Upper lobe of left lung (tissue), 6 donors: ENCODE measurements around the gene GLRA2. TPM values are rescaled to one million over a fixed set of nuclear protein-coding genes. Genes with fewer than 3 reads are reported as not detected.

Experiments used
- ATAC-seq, 2 donors: fragments of 200-7000 bp; cut with Tn5 transposase; one replicate each; pipeline ENCODE4 v1.9.1; 2022; ENCODE audit warnings: mild to moderate bottlenecking in 2 of 2, moderate library complexity in 2 of 2; ENCODE audit not compliant: low FRiP score in 2 of 2
- DNase-seq, 2 donors: peaks; one replicate each; pipeline ENCODE4 v3.0.0-alpha.2; 2019 to 2020
- H3K27ac ChIP-seq, 4 donors: fragments of 200-600 bp; sonication (generic); one replicate each; pipeline ENCODE4 v1.5.1; 2016 to 2019
- H3K27me3 ChIP-seq, 4 donors: fragments of 200-600 bp; sonication (generic); one replicate each; pipeline ENCODE4 v1.5.1; 2017 to 2019
- H3K36me3 ChIP-seq, 4 donors: fragments of 200-600 bp; sonication (generic); one replicate each; pipeline ENCODE4 v1.5.1; 2016 to 2019
- H3K4me1 ChIP-seq, 4 donors: fragments of 200-600 bp; sonication (generic); one replicate each; pipeline ENCODE4 v1.5.1; 2018 to 2019
- H3K4me3 ChIP-seq, 4 donors: fragments of 200-600 bp; sonication (generic); one replicate each; pipeline ENCODE4 v1.5.1; 2017 to 2019; ENCODE audit warnings: mild to moderate bottlenecking in 2 of 4, moderate library complexity in 1 of 4
- H3K9me3 ChIP-seq, 4 donors: fragments of 200-600 bp; sonication (generic); one replicate each; pipeline ENCODE4 v1.5.1; 2018 to 2019
- EP300 ChIP-seq, 4 donors: sonication (generic); formaldehyde crosslinking; IDR thresholded peaks; one replicate each; pipeline ENCODE4 v1.5.1; 2017; ENCODE audit warnings: antibody characterized with exemption in 4 of 4, control low read depth in 2 of 4
- POLR2A ChIP-seq, 4 donors: fragments of 450-650 bp; IDR thresholded peaks; one replicate each; pipeline ENCODE4 v1.5.1; 2016 to 2017; ENCODE audit warnings: antibody characterized with exemption in 4 of 4, mild to moderate bottlenecking in 2 of 4
- POLR2AphosphoS5 ChIP-seq, 2 donors: sonication (generic); formaldehyde crosslinking; IDR thresholded peaks; one replicate each; pipeline ENCODE4 v1.5.1; 2017; ENCODE audit warnings: antibody characterized with exemption in 2 of 2
- WGBS, 2 donors: methylation state at CpG; one replicate each; pipeline ENCODE4 v1.1.5; 2017 to 2018; 5-methylcytosine and 5-hydroxymethylcytosine counted together
- total RNA-seq, 6 donors: library from RNA; depleted of rRNA in 4 of 6; stranded (reverse); fragments of >200 nt in 4 of 6; gene quantifications; one replicate each; pipeline versions ENCODE4 v1.1.0 to v1.2.1, GENCODE V29; 2016 to 2021
- TF ChIP-seq, protein P1 (sequence below), 6 experiments: fragments of 450-650 bp in 4 of 6; fragments of 200-600 bp in 2 of 6; sonication (generic) in 2 of 6; IDR thresholded peaks; one replicate each; pipeline ENCODE4 v1.5.1; 2016 to 2019; ENCODE audit warnings: antibody characterized with exemption in 6 of 6
- donor health status: DM: no; HTN: no; CAD: no; lungs with moderate emphysema.
- donor health status: DM: no; HTN: yes; CAD: no; lungs with severe emphysema.

The GLRA2 gene
- total RNA-seq, 6 donors from 2014 or later, result not detected

DNA sequence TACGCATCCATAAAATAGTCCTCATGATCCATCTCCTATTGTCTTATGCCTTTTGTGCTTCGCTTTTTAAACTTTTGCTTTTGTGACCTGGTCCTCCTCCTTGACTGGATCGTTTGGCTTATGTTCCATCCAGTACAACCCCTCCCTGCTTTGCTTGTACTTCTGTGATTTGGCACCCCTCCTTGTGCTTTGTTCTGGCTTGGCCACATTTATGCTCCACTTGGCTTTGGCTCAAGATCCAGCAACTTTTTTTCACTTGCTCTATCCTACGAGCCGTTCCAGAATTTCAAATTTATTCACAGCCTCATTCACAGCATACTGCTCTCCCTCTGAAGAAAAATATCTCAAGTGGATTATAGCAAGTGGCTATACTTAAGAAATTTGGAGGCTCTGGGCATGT is 28.0 kb upstream of the GLRA2 start:
- H3K4me1 ChIP-seq, result peaks cover 0 to 3% (median 0%) of the 10 kb centered on the region in 4 donors
- H3K27ac ChIP-seq, result no peak overlapping the region
- H3K36me3 ChIP-seq, result no peaks in the 10 kb centered on the region
- no peak overlapping the region for H3K4me3 ChIP-seq
- no peaks in the 10 kb centered on the region for H3K27me3 ChIP-seq
- H3K9me3 ChIP-seq, result no peaks in the 10 kb centered on the region
- no peak for TF ChIP-seq EP300 (IDR thresholded peaks at IDR 0.05)
- no peak for TF ChIP-seq POLR2A (IDR thresholded peaks at IDR 0.05)
- TF ChIP-seq, protein P1, sequence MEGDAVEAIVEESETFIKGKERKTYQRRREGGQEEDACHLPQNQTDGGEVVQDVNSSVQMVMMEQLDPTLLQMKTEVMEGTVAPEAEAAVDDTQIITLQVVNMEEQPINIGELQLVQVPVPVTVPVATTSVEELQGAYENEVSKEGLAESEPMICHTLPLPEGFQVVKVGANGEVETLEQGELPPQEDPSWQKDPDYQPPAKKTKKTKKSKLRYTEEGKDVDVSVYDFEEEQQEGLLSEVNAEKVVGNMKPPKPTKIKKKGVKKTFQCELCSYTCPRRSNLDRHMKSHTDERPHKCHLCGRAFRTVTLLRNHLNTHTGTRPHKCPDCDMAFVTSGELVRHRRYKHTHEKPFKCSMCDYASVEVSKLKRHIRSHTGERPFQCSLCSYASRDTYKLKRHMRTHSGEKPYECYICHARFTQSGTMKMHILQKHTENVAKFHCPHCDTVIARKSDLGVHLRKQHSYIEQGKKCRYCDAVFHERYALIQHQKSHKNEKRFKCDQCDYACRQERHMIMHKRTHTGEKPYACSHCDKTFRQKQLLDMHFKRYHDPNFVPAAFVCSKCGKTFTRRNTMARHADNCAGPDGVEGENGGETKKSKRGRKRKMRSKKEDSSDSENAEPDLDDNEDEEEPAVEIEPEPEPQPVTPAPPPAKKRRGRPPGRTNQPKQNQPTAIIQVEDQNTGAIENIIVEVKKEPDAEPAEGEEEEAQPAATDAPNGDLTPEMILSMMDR (IDR thresholded peaks at IDR 0.05), result no peak
- no peak for TF ChIP-seq POLR2AphosphoS5 (IDR thresholded peaks at IDR 0.05)
- 25 to 64% methylated on average over 5 of the region's 5 CpGs for WGBS, 2 donors
- ATAC-seq, result no peak
- no peak for DNase-seq

DNA sequence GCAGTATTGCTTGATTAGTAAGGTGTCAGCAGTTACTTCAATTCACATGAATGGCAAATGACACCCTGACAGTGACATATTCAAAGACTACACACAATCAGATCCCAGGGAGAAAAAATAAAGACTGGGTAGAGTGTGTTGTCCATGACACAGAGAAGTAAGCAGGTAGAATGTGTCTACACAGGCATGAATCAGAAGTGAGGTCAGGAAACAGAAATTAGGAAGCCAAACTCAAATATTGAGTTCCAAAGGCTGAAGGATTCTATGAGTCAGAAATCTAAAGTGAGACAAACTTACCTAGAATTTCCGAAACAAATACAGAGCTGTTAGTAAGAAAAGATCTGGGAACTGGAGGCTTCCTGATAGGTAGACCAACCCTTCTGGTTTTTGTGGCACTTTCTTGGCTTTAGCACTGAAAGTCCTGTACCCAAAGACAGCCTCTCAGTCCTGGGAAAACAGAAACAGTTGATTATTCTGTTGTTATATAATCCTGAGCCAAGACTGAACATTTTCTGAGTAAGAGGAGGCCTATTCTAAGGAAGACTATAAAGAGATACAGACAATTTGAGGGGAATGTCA is 24.3 kb upstream of the GLRA2 start:
- Histone ChIP-seq H3K9me3 (no peaks in the 10 kb centered on the region), H3K27ac (no peak overlapping the region), H3K36me3 (no peaks in the 10 kb centered on the region), H3K4me1 (no peaks in the 10 kb centered on the region), H3K27me3 (no peaks in the 10 kb centered on the region), H3K4me3 (no peak overlapping the region)
- ATAC-seq (no peak), DNase-seq (no peak)
- no peak for TF ChIP-seq POLR2AphosphoS5 (IDR thresholded peaks at IDR 0.05)
- no peak for TF ChIP-seq EP300 (IDR thresholded peaks at IDR 0.05)
- TF ChIP-seq, protein P1 (IDR thresholded peaks at IDR 0.05), result no peak
- TF ChIP-seq POLR2A (IDR thresholded peaks at IDR 0.05), result no peak
- WGBS, 2 donors, result 77 to 81% methylated on average over 1 of the region's 1 CpG

DNA sequence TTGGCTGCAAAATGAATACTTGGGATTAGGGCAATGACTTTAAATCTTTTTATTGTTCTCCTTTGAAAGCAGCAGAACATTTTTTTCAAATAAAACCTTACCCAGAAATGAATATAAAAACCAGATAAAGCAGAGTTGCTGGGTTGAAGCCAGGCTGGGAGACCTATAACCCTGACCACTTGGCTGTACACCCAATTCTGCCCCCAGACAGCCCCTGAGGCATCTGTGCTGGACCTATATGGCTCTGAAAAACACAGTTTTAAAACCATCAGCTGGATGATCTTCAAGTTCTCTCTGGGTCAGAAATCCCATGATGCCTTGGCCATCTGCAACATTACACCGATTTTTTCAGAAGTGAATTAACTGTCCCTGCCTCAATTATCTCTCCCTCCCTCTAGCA is 23.7 kb upstream of the GLRA2 start:
- TF ChIP-seq EP300 (IDR thresholded peaks at IDR 0.05), result no peak
- TF ChIP-seq POLR2A (IDR thresholded peaks at IDR 0.05), result no peak
- TF ChIP-seq POLR2AphosphoS5 (IDR thresholded peaks at IDR 0.05), result no peak
- TF ChIP-seq, protein P1 (IDR thresholded peaks at IDR 0.05), result no peak
- no peaks in the 10 kb centered on the region for H3K9me3 ChIP-seq
- no peak overlapping the region for H3K4me3 ChIP-seq
- 75 to 78% methylated on average over 1 of the region's 1 CpG for WGBS, 2 donors
- no peaks in the 10 kb centered on the region for H3K36me3 ChIP-seq
- no peaks in the 10 kb centered on the region for H3K4me1 ChIP-seq
- no peak overlapping the region for H3K27ac ChIP-seq
- ATAC-seq, result no peak
- no peak for DNase-seq
- no peaks in the 10 kb centered on the region for H3K27me3 ChIP-seq

DNA sequence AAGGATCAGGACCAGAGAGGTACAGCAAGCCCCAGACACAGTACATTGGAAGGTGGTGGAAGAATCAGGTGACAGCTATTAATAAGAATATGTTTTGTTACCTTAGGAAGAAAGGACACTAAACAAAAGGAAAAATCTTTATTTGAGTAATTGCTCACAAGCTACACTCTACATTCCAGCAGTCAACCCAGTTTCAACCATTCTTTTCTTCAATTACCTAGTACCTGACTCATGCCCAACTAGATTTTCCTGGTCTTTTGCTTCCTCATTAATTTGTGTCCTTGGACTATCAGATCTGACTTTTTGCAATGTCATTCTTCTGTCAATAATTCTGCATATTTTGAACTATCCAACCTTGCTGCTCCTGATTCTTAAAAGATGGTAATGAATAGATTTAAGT is 22.5 kb upstream of the GLRA2 start:
- H3K4me1 ChIP-seq, result no peaks in the 10 kb centered on the region
- ATAC-seq, result no peak
- TF ChIP-seq EP300 (IDR thresholded peaks at IDR 0.05) (no peak), POLR2AphosphoS5 (IDR thresholded peaks at IDR 0.05) (no peak), POLR2A (IDR thresholded peaks at IDR 0.05) (no peak)
- TF ChIP-seq, protein P1 (IDR thresholded peaks at IDR 0.05), result no peak
- no peaks in the 10 kb centered on the region for H3K36me3 ChIP-seq
- H3K4me3 ChIP-seq, result no peak overlapping the region
- H3K27me3 ChIP-seq, result no peaks in the 10 kb centered on the region
- H3K27ac ChIP-seq, result no peak overlapping the region
- no peaks in the 10 kb centered on the region for H3K9me3 ChIP-seq
- DNase-seq, result no peak

DNA sequence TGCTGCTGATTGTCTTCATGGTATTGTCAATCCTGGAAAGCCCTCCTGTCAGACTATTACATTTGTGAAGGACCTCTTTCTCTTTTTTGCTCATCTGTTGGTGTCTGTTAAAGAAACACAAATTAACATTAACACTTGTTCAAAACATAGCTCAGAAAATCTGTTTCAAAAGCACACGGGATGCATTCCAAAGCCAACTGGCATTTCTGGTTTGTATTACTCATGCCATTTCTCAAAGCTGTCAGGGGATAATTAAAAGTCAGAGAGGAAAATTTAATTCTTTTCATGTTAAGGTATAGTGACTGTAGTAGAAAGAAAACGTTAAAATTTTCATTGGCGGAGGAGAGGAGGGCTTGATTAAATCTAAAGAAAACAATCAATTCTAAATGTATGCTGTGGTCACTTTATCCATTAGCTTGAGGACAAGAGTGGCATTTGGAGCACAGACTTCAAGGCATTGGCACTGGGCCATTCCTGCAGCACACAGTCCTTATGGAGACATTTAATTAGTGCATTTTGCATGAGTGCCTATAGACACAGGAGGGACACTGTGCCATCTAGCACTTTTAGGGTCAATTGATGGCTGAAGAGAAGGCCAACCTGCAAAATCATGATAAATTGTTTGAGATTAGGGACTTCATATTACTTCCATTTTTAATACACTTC is 21.2 kb upstream of the GLRA2 start:
- Histone ChIP-seq H3K36me3 (no peaks in the 10 kb centered on the region), H3K4me3 (no peak overlapping the region), H3K9me3 (peaks cover 0 to 4% (median 0%) of the 10 kb centered on the region in 4 donors), H3K27ac (no peak overlapping the region), H3K4me1 (no peaks in the 10 kb centered on the region), H3K27me3 (no peaks in the 10 kb centered on the region)
- TF ChIP-seq POLR2A (IDR thresholded peaks at IDR 0.05), result no peak
- no peak for TF ChIP-seq POLR2AphosphoS5 (IDR thresholded peaks at IDR 0.05)
- TF ChIP-seq, protein P1 (IDR thresholded peaks at IDR 0.05), result no peak
- no peak for TF ChIP-seq EP300 (IDR thresholded peaks at IDR 0.05)
- ATAC-seq (no peak), DNase-seq (no peak)
- WGBS, 2 donors, result 68 to 72% methylated on average over 3 of the region's 3 CpGs
